Fibroblast of peridontal ligament (primary cell): ENCODE measurements around the gene CELF2.

ENCODE experiments used
- DNase-seq: peaks from one replicate; pipeline ENCODE4 v3.0.0-alpha.2; 2010; ENCODE audit errors: extremely low read depth

The CELF2 gene

DNA sequence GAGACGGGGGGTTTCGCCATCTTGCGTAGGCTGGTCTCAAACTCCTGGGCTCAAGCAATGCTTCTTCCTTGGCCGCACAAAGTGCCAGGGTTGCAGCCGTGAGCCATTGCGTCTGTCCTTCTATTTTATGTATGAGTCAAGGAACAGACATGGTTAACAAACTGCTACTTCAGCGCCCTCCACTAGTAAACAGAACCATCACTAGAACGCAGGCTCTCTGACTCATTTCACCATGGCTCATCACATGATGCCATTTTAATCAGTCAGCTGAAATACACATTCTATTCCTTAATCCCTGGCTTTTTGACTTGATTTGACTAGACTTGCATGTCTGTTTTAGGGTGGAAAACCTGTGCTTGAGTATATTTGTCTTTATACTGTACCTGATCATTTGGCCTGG, 41.3 kb downstream of the CELF2 start:
- no peak for DNase-seq

DNA sequence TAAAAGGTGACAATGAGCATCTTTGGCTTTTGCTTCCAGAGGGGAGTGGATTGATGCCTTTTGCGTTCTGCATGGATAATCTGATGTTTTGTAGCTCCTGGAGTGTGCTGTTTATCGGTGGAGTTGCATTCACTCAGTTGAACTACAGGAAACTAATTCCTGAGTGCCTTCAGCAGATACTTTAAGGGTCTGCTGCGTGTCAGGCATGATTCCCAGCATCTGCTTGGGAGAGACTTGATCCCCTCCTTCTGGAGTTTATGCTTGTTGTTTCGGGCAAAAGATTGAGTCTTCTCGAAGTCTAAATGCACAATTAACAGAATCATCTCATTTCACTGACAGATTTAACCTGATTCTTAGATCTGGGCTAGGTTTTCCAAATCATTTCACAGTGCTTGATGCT, 46.2 kb downstream of the CELF2 start:
- no peak for DNase-seq

DNA sequence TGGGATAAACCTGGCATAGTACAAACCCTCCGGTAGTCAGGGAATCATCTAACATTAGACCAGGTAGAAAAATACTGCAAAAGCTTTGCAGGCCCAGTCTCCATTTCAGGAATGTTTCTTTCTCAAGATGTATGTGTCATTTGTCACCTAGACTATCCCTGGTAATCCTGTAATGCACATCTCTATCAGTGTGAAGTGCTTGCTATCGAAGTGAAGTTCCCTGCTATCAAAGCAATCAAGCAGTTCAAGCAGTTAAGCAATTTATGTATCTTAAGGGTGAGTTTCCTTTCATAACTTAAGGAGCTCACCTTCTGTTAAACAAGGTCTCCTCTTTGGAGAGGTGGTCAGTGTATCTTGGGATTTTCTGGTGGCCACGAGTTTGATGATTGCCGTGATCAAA, 47.2 kb downstream of the CELF2 start:
- no peak for DNase-seq

DNA sequence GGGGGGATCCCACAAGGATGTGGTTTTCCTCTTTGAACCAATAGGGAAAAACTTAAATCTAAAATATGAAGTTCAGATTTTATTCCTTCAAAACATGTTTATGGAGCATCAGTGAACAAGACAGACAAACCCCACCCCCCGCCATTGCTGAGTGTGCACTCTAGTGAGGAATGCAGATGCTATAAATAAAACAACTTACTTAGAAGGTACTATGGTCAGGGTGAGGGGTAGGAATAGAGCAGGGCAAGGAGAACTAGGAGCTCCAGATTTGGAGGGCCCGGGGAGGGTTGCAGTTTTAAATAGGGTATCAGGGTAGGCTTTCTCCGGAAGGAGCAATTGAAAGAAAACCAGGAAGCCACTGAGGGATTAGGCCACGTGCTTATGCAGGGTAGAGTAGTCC, 47.9 kb downstream of the CELF2 start:
- DNase-seq = no peak

DNA sequence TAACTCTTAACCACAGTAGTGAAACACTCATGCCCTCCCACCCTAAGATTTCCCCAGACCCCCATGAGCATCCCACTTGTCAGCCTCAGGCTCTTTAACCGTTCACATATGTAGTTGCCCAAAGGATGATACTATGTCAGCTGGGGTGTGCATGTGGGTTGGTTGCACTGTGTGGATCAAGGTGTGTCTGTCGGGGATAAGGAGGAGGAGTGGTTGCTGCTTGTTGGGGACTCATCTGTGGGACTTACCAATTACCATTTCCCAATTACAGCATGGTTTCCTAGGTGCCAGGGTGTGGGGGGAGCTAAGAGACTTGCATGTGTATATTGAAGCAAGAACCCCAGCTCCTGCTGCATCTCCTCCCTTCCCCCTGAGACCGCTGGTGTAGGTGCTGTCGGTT, 48.8 kb downstream of the CELF2 start:
- no peak for DNase-seq

DNA sequence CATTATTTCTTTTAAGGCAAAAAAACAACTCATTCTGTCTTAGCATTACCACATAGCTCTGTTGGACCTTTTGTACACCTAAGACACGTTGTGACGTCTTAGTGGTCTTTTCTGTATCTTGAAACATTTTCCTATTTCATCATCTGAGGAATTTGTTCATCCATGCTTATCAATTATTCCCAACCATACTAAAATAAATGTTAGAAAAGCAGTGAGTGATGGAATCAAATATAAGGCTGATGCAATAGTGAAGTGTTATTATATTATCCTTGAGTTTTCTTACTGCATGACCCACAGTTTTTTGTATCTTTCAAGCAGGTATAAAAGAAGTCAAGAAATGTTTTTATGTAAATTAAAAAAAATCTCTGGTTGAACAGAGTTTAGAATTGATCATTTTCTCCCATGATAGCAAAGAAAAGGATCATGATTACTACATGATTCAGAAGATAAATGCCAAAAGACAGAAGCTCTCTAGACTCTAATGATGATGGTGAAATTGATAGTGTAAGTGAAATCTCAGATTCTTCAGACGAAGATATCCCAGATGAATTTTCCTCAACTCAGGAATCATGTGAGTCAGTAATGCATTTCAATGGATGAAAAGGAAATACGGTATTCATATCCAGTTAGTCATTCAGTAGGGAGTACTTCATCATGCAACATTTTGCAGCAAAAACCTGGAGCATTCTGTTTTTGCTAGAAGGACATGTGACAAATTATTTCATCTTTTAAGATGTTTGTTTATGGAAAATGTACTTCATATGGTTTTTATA, 51.4 kb downstream of the CELF2 start:
- no peak for DNase-seq

DNA sequence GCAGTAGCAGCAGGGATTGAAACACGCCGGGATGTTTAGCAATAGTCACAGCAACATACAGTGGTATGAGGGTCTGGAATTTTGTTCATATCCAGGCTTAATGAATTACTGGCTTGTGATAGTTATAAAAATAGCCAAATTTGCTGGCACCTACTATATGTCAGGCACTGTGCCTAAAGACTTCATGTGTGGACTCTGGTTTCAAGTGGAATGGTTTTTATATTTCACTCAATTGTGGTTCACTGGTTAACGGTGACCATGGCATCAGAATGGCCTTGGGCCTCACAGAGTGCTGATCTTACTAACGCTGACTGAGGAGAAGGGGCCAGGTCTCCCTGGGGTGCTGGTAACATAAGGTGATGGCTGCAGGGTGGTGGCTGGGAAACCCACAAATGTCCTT, 55.7 kb downstream of the CELF2 start:
- no peak for DNase-seq

DNA sequence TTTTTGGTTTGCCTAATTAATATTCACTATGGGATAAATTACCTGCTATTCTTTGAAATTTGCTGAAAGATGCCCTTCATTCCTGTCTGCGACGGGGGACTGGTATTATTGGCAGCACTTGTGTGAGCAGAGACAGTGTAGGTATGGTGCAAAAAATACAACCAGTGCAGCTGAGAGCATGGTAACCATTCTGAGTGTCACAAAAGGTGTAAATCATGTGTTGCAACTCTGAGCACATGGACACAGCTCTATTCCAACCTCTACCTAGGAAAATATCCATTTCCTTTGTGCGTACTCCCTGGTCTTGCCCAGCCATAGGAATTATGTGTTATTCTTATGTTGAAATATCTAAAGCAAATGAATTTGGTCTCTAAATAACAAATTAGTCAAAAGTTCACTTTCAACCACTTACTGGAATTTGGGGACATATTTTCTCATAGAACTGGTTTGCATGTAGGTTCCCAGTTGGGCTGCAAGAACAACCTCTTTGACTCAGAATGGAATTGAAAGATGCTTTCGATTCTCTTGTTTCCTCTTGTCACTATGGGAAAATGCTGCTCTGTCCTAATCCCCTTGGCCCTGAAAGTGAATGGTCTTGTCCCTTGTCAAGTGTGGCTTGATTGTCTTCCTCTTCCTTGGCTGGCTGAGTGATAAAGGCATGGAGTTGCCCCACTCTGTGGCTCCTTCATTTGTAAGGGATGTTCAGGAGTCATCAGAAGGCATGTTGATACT, 57.0 kb downstream of the CELF2 start:
- no peak for DNase-seq

DNA sequence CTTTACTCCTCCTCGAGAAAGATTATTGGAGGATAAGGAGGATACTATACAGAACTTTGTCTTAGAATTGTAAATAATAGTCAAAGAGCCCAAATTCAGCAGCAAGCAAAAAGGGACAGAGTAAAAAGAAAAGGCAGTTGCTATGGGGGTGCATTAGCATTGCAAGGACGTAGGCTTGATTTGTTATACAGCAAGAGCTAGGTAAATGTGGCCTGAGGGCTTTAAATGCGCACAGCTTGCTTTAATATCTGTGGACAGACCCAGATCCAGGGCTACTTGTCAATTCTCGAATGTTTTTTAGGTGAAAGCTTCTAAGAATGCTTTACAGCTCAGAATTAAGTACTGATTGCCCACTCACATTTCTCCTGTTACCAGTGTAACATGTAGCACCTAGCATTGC, 58.5 kb downstream of the CELF2 start:
- no peak for DNase-seq

DNA sequence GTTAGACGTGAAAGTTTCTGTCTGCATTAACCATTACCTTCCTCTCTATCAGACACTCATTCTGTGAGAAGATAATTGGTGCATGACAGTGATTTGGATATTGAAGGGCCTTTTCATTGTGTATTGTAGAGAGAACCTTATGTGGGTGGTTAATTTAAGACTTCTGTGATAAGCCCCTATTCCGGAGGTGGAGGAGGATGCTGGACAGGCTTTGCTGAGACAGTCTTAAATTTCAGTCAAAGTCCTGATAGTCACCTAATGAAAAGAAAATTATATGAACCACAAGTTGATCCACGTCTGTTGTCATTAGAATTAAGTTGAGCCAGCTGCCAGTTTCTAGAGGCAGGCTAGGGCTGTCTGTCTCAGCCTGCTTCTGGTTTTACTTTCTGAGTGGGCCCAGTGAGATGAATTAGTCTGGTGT, 62.9 kb downstream of the CELF2 start:
- no peak for DNase-seq

DNA sequence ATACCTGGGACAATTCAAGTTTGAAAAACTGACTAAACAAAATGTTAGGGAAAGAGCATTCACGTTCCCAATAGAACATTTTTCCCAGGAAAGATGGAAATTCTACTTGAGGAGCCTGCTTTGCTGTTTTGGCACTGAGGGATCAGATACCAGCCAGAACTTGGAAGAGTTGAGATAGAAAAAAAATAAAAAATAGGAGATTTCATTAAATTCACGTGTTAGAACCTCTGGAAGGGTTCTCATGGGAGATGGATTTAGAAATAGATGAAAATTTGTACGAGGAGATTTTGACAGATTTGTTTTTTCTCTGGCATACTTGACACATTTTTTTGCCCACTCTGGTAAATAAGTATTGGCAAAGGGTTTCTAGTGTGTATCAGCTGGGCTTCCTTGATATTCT, 63.7 kb downstream of the CELF2 start:
- DNase-seq = no peak

DNA sequence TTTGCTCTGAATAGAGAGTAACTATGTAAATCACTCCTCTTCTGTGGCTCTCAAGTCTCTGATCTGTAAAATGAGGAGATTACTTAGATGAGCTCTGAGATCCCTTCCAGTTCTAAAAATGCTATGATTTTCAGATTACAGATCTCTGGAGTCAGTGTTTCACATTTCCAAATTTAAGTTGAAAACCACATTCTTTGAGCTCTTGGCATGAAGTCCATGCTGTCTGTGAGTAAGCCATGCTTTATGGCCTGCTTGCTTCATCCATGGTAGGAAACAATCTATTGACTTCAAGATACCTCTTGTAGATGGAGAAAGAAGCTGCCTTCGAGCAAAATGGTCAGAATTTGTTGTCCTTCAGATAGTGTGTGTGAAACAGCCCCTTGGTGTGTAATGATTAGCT, 64.9 kb downstream of the CELF2 start:
- DNase-seq = no peak

DNA sequence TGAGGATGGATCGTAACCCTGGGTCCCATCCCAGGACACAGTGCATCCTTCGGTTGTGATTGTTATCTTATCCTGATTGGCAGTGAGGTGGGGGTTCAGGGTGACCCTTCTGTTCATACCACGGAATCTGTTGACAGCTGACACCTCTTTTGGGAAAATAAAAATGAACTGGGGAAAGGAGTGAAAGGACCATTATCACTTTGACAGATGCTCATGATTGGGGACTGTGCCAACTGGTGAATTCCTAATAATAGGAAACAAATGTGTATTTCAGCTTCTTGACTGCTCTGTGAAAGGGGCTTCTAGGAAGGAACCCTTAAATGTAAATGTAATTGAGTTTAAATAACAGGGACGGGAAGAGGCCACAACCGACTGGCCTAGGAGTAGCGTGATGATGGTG, 65.4 kb downstream of the CELF2 start:
- no peak for DNase-seq

DNA sequence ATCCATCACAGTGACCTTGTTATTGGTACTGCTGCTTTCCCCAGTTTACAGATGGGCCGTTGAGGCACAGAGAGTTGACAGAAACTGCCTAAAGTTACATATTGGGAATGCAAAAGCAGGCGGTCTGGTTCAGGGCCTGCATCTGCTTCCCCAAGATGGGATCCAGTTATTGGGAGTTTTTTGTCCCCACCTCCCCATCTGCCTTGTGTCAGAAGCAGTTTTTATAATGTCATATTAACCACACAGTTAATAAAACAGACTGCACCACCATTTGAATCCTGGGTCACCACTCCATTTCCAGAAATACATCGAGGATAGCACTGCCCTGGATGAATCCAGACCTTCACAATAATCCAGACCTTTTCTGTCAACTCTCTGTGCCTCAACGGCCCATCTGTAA, 67.9 kb downstream of the CELF2 start:
- DNase-seq = no peak

DNA sequence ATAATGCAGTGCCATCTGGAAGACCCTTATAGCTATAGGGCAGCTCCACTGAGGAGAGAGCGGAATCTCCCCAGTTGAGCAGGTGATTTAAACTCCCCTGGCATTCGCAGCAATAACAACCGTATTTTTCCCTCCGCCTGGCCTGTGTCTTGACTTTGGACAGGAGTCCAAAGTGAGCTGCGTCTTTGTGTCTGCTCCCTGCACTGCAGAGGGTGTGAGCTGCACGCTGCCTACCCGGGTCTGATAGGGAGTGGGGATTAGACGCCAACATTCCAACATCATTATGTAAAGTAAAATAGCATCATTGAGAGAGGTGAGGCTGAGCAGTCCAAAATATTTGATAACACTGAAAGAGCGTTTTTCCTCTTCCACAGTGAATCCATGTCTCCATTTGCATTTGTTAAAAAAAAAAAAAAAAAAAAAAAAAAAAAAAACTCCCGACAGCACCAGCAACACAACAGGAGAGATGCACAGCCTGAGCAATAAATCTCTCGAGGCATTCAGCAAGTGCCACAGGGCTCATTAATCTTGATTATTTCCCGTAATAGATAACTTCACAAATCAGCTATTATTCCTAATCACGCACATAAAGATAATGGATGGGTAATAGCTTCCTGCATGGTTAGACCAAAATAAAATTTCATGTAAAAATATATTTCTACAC, 68.6 kb downstream of the CELF2 start:
- DNase-seq = no peak

DNA sequence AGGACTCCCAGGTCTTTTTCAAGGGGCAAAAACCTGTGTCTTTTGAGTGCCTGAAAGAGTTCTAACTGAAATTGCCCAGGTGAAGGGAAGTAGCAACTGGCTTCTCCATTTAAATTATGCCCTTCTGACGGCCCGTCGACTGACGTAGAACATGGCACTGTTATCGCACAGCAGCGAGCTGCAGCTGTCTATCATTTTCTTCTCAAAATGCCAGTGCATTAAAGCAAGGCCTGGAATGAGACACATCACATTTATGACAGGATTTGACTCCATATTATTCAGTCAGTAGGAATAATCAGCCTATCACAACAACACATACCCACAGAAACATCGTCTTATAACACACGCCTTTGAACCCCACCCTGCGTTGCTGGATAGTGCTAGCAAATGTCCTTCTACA, 69.7 kb downstream of the CELF2 start:
- DNase-seq = no peak

DNA sequence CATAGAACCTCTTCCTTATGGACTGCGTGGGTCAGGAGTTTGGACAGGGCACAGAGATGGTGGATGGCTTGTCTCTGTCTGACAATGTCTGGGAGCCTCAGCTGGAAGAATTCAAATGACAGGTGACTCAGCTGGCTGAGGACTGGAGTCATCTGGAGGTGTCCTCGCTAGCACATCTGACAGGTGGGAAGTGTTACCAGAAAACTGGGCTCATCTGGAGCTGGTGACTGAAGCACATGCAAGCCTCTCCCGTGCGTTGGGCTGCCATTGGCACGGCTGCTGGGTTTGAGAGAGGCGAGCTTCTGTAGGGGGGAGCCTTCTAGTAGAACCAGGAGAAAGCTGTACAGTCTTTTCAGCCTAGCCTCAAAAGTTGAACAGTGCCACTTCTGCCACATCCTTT, 71.0 kb downstream of the CELF2 start:
- DNase-seq = no peak

DNA sequence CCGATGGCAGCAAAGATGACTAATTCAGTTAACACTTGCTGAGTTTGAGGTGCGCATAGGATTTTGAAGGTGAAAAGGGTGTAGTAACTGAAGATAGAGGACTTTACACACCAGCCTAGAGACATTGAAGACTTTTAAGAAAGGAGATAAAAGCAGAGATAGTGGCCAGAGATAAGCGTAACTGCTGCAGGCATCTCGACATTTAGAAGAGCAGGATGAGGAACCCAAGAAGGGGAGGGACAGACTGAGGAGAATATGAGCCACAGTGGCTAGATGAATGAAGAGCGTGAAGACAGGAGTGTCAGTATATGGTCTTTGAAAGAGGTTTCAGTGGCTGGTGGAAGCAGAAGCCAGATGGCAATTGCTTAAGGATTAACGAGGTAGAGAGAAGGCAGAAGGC, 71.6 kb downstream of the CELF2 start:
- DNase-seq = no peak

DNA sequence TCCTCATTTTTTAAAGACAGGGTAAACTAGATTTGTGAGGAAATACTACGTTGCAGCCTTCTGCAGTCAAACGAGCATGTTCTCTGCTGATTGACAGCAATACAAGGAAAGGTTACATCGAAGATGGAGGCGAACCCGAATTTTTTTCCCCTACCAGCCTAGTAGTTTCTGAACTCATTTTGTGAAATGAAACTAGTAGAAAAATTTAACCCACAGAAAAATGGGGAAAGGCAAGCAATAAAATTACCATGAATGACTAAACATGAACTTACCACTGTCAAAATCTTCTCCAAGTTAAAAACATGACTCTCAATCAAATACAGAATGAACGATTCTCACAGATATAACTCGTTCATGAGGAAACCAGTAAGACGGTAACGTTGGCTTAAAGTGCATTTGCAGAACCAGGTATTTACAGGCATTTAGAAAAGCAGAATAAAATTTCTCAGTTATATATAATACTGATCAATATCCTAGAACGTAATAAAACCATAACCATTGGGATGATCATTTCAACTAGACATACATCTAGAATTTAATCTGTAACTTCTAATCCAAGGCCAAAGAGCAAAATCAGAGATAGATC, 73.9 kb downstream of the CELF2 start:
- DNase-seq = no peak

DNA sequence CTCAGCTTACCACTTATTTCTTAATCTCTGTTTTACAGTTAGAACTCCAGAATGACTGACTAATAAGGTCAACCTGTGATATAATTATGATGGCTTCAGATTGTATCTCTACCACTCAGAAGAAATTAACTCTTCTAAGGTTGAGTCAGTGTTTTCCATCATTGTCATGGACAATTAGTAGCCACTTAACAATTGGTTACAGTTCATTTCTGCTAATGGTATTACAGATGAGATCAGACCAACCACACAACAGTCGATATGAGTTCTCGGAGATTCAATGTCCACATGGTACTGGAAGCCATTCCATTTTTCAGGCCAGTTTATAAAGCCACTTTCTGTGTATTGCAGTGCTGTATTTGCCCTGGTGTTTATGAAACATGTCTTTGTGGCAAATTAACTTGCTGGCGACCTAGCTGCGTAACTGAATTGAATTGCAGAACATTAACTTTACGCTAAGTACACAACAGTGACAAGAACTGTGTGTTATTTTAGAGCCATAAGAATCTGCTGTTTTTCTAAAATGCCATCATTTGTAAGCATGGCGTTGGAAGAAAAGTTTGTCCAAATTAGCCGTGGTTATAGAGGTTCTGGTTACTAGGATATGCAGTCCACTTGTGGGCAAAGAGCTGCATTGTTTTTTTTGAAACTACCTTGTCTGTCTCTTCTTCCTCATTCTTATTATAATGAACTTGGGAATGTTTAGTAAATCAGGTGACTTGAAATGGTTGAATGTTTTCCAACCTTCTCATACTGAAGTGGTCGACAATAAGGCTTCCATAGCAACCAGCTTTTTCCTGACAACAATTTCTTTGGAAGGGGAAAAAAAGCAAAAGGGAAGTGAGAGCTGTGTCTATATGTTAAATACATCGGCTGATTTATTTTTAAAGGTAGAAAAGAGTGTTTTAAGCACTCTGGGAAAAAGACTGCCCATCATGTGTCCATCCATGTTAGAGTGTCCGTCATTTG, 76.4 kb downstream of the CELF2 start:
- no peak for DNase-seq

DNA sequence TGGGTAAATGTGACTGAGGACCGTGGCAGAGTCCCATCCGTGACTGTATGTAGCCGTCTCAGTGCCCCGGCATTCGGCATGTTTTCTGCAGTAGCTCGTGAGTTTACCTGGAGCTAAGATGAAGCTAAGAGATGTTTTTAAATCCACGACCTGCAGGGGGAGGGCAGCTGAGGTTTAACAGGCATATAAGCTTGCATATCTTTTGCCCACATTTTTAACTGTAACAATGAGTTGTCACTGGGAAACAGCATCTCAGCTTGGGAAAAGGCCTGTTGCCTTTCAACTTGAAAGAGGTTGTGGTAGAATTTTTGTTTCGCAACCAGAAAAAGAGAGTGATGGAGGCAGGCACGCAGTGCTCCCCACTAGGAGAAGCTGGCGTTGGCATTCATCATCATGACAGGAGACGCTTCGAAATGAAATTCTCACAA, 77.7 kb downstream of the CELF2 start:
- no peak for DNase-seq
